MM.1S (cell line): ENCODE data around the gene RUSC1.
A peak's percentile ranks its signal among the peaks of the same experiment; 100 is the strongest.

Experiments used
- DNase-seq: peaks from one replicate; pipeline ENCODE4 v3.0.0-alpha.2; 2015
- H2AFZ ChIP-seq: fragments of 300-600 bp; sonication (generic); 2 replicates; pipeline ENCODE4 v1.6.0; 2016; ENCODE audit warnings: antibody characterized with exemption, low read length
- H3F3A ChIP-seq: fragments of 300-600 bp; sonication (generic); 2 replicates; pipeline ENCODE4 v1.6.1; 2016; ENCODE audit warnings: mild to moderate bottlenecking, antibody characterized with exemption, low read length, moderate library complexity, mixed read lengths; ENCODE audit not compliant: insufficient read depth
- H3K27ac ChIP-seq: fragments of 300-600 bp; sonication (generic); 2 replicates; pipeline ENCODE4 v1.5.1; 2016; ENCODE audit warnings: mild to moderate bottlenecking, low read length
- H3K27me3 ChIP-seq: fragments of 300-600 bp; sonication (generic); replicated peaks from 2 replicates; pipeline ENCODE4 v1.6.0; 2016; ENCODE audit warnings: low read length; ENCODE audit not compliant: insufficient read depth
- H3K36me3 ChIP-seq: fragments of 300-600 bp; sonication (generic); replicated peaks from 2 replicates; pipeline ENCODE4 v1.6.1; 2016; ENCODE audit warnings: mild to moderate bottlenecking, low read length, mixed read lengths; ENCODE audit not compliant: insufficient read depth
- H3K4me1 ChIP-seq: fragments of 300-600 bp; sonication (generic); 2 replicates; pipeline ENCODE4 v1.6.1; 2016; ENCODE audit warnings: low read length, mixed read lengths
- H3K4me2 ChIP-seq: fragments of 300-600 bp; sonication (generic); 2 replicates; pipeline ENCODE4 v1.6.0; 2016; ENCODE audit warnings: low read depth, low read length
- H3K4me3 ChIP-seq: fragments of 300-600 bp; sonication (generic); 2 replicates; pipeline ENCODE4 v1.5.1; 2016; ENCODE audit warnings: low read length, mixed read lengths
- H3K79me2 ChIP-seq: fragments of 300-600 bp; sonication (generic); 2 replicates; pipeline ENCODE4 v1.6.1; 2016; ENCODE audit warnings: mixed run types, low read length, mixed read lengths
- H3K9ac ChIP-seq: fragments of 300-600 bp; sonication (generic); 2 replicates; pipeline ENCODE4 v1.6.1; 2016; ENCODE audit warnings: low read length, mixed read lengths
- H3K9me2 ChIP-seq: fragments of 300-600 bp; sonication (generic); replicated peaks from 2 replicates; pipeline ENCODE4 v1.6.1; 2016; ENCODE audit warnings: mild to moderate bottlenecking, low read length, mixed read lengths; ENCODE audit not compliant: insufficient read depth
- H3K9me3 ChIP-seq: fragments of 300-600 bp; sonication (generic); replicated peaks from 2 replicates; pipeline ENCODE4 v1.6.1; 2016; ENCODE audit warnings: mild to moderate bottlenecking, low read length, mixed read lengths; ENCODE audit not compliant: insufficient read depth
- H4K20me1 ChIP-seq: fragments of 300-600 bp; sonication (generic); 2 replicates; pipeline ENCODE4 v1.6.1; 2016; ENCODE audit warnings: mild to moderate bottlenecking, low read length, moderate library complexity, mixed read lengths; ENCODE audit not compliant: insufficient read depth
- CTCF ChIP-seq: fragments of 300-600 bp; sonication (generic); IDR thresholded peaks from 2 replicates; pipeline ENCODE4 v1.5.1; 2016; ENCODE audit warnings: antibody characterized with exemption, low read length, mixed read lengths
- EZH2 ChIP-seq: fragments of 300-600 bp; sonication (generic); optimal IDR thresholded peaks from 2 replicates; pipeline ENCODE3; 2017; ENCODE audit warnings: low read depth, mild to moderate bottlenecking, antibody characterized with exemption, low read length, mixed read lengths
- EZH2phosphoT487 ChIP-seq: fragments of 300-600 bp; sonication (generic); IDR thresholded peaks from 2 replicates; pipeline ENCODE4 v1.6.1; 2018; ENCODE audit warnings: antibody characterized with exemption, low read length

Gene RUSC1

GRCh38 chr1:155319536-155319935, 1.2 kb upstream of the RUSC1 start:
- peaks cover 48% of the 10 kb centered on the region for H3F3A ChIP-seq
- H3K9me3 ChIP-seq: no peaks in the 10 kb centered on the region
- H3K9ac ChIP-seq: no peak overlapping the region
- H3K79me2 ChIP-seq: no peaks in the 10 kb centered on the region
- no peaks in the 10 kb centered on the region for H4K20me1 ChIP-seq
- no peaks in the 10 kb centered on the region for H3K27me3 ChIP-seq
- H3K36me3 ChIP-seq: 0 out of 2 replicates have a peak, but pooled peaks cover 7% of the 10 kb centered on the region
- no peak for DNase-seq
- no peak overlapping the region for H3K4me2 ChIP-seq
- H2AFZ ChIP-seq: no peak overlapping the region
- H3K9me2 ChIP-seq: no peaks in the 10 kb centered on the region
- H3K4me3 ChIP-seq: no peak overlapping the region
- H3K27ac ChIP-seq: no peak overlapping the region
- TF ChIP-seq EZH2phosphoT487: no peak
- no peak for TF ChIP-seq EZH2
- TF ChIP-seq CTCF: no peak
- H3K4me1 ChIP-seq: no peaks in the 10 kb centered on the region

- Histone ChIP-seq H3F3A (peaks cover 50% of the 10 kb centered on the region), H3K36me3 (0 out of 2 replicates have a peak, but pooled peaks cover 7% of the 10 kb centered on the region), H2AFZ (no peak overlapping the region)
These were observed 442 bp upstream of the RUSC1 start for GRCh38 chr1:155320252-155320651.

GRCh38 chr1:155321639-155322503, 1.2 kb downstream of the RUSC1 start:
- H3K79me2 ChIP-seq: no peaks in the 10 kb centered on the region
- DNase-seq: no peak
- H3K9ac ChIP-seq: no peak overlapping the region

More at GRCh38 chr1:155320252-155320651, 442 bp upstream of the RUSC1 start:
- DNase-seq: no peak
- H3K4me3 ChIP-seq: no peak overlapping the region
- H3K4me2 ChIP-seq: no peak overlapping the region
- no peak overlapping the region for H3K27ac ChIP-seq
- no peaks in the 10 kb centered on the region for H3K9me3 ChIP-seq
- H3K9me2 ChIP-seq: no peaks in the 10 kb centered on the region
- no peaks in the 10 kb centered on the region for H3K79me2 ChIP-seq
- no peaks in the 10 kb centered on the region for H4K20me1 ChIP-seq
- no peaks in the 10 kb centered on the region for H3K27me3 ChIP-seq
- H3K9ac ChIP-seq: no peak overlapping the region
- no peak for TF ChIP-seq EZH2
- no peak for TF ChIP-seq EZH2phosphoT487
- TF ChIP-seq CTCF: no peak
- H3K4me1 ChIP-seq: 0 out of 2 replicates have a peak, but pooled peaks cover 6% of the 10 kb centered on the region

More at GRCh38 chr1:155321639-155322503, 1.2 kb downstream of the RUSC1 start:
- no peak overlapping the region for H3K4me3 ChIP-seq
- H3K9me3 ChIP-seq: no peaks in the 10 kb centered on the region
- no peaks in the 10 kb centered on the region for H3K27me3 ChIP-seq
- 0 out of 2 replicates have a peak, but pooled peaks cover 7% of the 10 kb centered on the region for H3K36me3 ChIP-seq
- H3F3A ChIP-seq: peaks cover 49% of the 10 kb centered on the region
- H4K20me1 ChIP-seq: no peaks in the 10 kb centered on the region
- TF ChIP-seq EZH2phosphoT487 (no peak), EZH2 (no peak), CTCF (no peak)
- H2AFZ ChIP-seq: no peak overlapping the region
- H3K27ac ChIP-seq: no peak overlapping the region
- H3K4me1 ChIP-seq: 0 out of 2 replicates have a peak, but pooled peaks cover 7% of the 10 kb centered on the region
- peak overlapping the region; percentile 99; the same call in 1 of the 2 replicates for H3K4me2 ChIP-seq
- no peaks in the 10 kb centered on the region for H3K9me2 ChIP-seq
